Pancreas (tissue), 10 donors: ENCODE results near the gene NPLOC4. TPM values are rescaled to one million over a fixed set of nuclear protein-coding genes. Genes with fewer than 3 reads are reported as not detected.

ENCODE experiments used
- ATAC-seq, 4 donors: fragments of 200-7000 bp; cut with Tn5 transposase; one replicate each; pipeline versions ENCODE4 v1.8.0 to v1.9.1; 2020; ENCODE audit warnings: mild to moderate bottlenecking in 4 of 4, moderate library complexity in 4 of 4
- DNase-seq, 6 donors: peaks; one replicate each; pipeline ENCODE4 v3.0.0-alpha.2; 2020
- FAIRE-seq: peaks from 2 replicates; lab custom pipeline; 2012; peaks lifted over from hg19 to GRCh38; lab: Jason Lieb, UNC
- H3K27ac ChIP-seq, 4 donors: fragments of 200-600 bp; sonication (generic); 1 replicate in 3 of 4; 2 replicates in 1 of 4; pipeline versions ENCODE4 v1.5.0 to v1.8.0; 2020
- H3K27me3 ChIP-seq, 4 donors: fragments of 200-600 bp; one replicate each; pipeline ENCODE4 v1.8.0; 2021
- H3K36me3 ChIP-seq, 3 donors: fragments of 200-600 bp; sonication (generic) in 1 of 3; one replicate each; pipeline versions ENCODE4 v1.5.0 to v1.8.0; 2020 to 2021
- H3K4me1 ChIP-seq, 3 donors: fragments of 200-600 bp; one replicate each; pipeline ENCODE4 v1.8.0; 2021
- H3K4me3 ChIP-seq, 4 donors: fragments of 200-600 bp; sonication (generic) in 2 of 4; one replicate each; pipeline versions ENCODE4 v1.5.0 to v1.8.0; 2020 to 2021
- H3K9me3 ChIP-seq, 4 donors: fragments of 200-600 bp; one replicate each; pipeline ENCODE4 v1.8.0; 2021
- CTCF ChIP-seq, 4 donors: fragments of 200-600 bp; sonication (generic) in 3 of 4; IDR thresholded peaks; one replicate each; pipeline versions ENCODE4 v1.5.0 to v1.8.0; 2021; ENCODE audit warnings: antibody characterized with exemption in 4 of 4
- WGBS, 2 donors: extraction: QIAGEN DNeasy Blood & Tissue Kit; methylation state at CpG; one replicate each; pipeline ENCODE4 v1.1.7; 2013; 5-methylcytosine and 5-hydroxymethylcytosine counted together
- intact Hi-C, 3 donors: fragments of 100-400 bp; cut with DNase I; formaldehyde crosslinking; loops; one replicate each; pipeline versions ENCODE4 v1.11.1 to v1.14.2; 2022
- polyA plus RNA-seq, 2 donors: library from polyadenylated mRNA; stranded (reverse); fragments of 200-250 nt; gene quantifications; one replicate each; pipeline ENCODE4 v1.2.3, GENCODE V29; 2013
- total RNA-seq, 6 donors: library from RNA; stranded (reverse); fragmentation: NEBNext Ultra II Directional in 4 of 6; extraction: Animal tissue kit (Norgen Biotek cat#: 25700) in 4 of 6; gene quantifications; one replicate each; pipeline versions ENCODE4 v1.2.1 to v1.2.4, GENCODE V29; 2021 to 2023
- donor health status: healthy with polysubstance abuse.
- donor health status: DM: no; HTN: no; CAD: no; lungs with moderate emphysema.
- donor health status: DM: no; HTN: no; CAD: no.
- donor health status: control.
- donor health status: control.
- donor health status: Bipolar disorder and iron deficiency.
- donor health status: DM: yes; HTN: yes; CAD: no.
- donor health status: DM: no; HTN: no; CAD: no.
- donor health status: DM: no; HTN: no; CAD: no.
- donor health status: DM: yes; HTN: yes; CAD: no.

Gene NPLOC4
- total and polyA plus RNA-seq, 8 donors = 32.5 to 54.8 (median 35.3) TPM

- no peak overlapping the region for H3K4me3 ChIP-seq
- FAIRE-seq (no peak), ATAC-seq (no peak), DNase-seq (no peak)
- WGBS, 2 donors = 86 to 89% methylated on average over 17 of the region's 17 CpGs
- no peaks in the 10 kb centered on the region for H3K9me3 ChIP-seq
- intact Hi-C loops = no loop called here
- H3K27me3 ChIP-seq = no peaks in the 10 kb centered on the region
- TF ChIP-seq CTCF (IDR thresholded peaks at IDR 0.05) = no peak
- peaks cover 0 to 23% (median 9%) of the 10 kb centered on the region in 3 donors for H3K36me3 ChIP-seq
- H3K27ac ChIP-seq = no peak overlapping the region
- H3K4me1 ChIP-seq = peaks cover 0 to 13% (median 7%) of the 10 kb centered on the region in 3 donors
These were observed 62.9 kb downstream of the NPLOC4 start for GRCh38 chr17:81573794-81574642.

GRCh38 chr17:81572563-81573168, 64.2 kb downstream of the NPLOC4 start:
- peaks cover 0 to 23% (median 9%) of the 10 kb centered on the region in 3 donors for H3K36me3 ChIP-seq
- FAIRE-seq = no peak
- DNase-seq = no peak
- H3K27ac ChIP-seq = no peak overlapping the region
- no peaks in the 10 kb centered on the region for H3K27me3 ChIP-seq
- no peak overlapping the region for H3K4me3 ChIP-seq
- H3K9me3 ChIP-seq = no peaks in the 10 kb centered on the region
- H3K4me1 ChIP-seq = peaks cover under 1 to 17% (median 7%) of the 10 kb centered on the region in 3 donors
- no peak for ATAC-seq
- no peak for TF ChIP-seq CTCF (IDR thresholded peaks at IDR 0.05)
- intact Hi-C loops = no loop called here
- WGBS, 2 donors = 86 to 87% methylated on average over 12 of the region's 12 CpGs

- TF ChIP-seq CTCF (IDR thresholded peaks at IDR 0.05) = no peak
- H3K36me3 ChIP-seq = peaks cover 0 to 23% (median 9%) of the 10 kb centered on the region in 3 donors
- intact Hi-C loops = no loop called here
These were observed 65.9 kb downstream of the NPLOC4 start for GRCh38 chr17:81570964-81571363.

DNA sequence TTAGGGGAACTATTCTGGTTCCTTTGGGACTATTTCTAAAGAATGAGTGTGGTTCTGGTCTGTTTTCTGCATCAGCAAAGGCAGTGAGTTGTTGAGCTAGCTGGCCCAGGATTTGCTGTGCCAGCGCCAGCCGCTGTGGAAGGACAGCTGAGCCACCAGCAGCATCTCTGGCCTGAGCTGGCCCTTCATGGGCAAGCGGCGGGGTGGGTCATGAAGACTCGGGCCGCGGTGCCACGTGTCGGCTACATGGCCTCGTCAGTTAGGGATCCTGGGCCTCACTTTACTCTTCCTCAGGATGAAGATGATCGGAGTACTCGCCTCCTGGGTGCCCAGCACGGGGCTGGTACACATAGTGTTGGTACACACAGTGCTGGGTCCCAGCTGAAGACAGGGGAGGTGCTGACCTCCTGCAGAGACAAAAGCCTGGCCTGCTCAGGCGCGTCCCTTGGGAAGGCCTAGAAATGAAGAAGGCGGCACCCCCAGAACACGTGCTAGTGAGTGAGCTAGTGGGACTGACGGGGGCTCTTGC, 66.9 kb downstream of the NPLOC4 start:
- Histone ChIP-seq H3K9me3 (no peaks in the 10 kb centered on the region), H3K4me3 (no peak overlapping the region), H3K4me1 (peaks cover 16 to 26% (median 17%) of the 10 kb centered on the region in 3 donors), H3K27ac (no peak overlapping the region), H3K36me3 (peaks cover 7 to 28% (median 11%) of the 10 kb centered on the region in 3 donors), H3K27me3 (no peaks in the 10 kb centered on the region)
- DNase-seq (peak in 1 of 6 donors; percentile 37), FAIRE-seq (no peak), ATAC-seq (no peak)
- WGBS, 2 donors = 95% methylated on average over 18 of the region's 18 CpGs
- no peak for TF ChIP-seq CTCF (IDR thresholded peaks at IDR 0.05)
- intact Hi-C loops = no loop called here

More at GRCh38 chr17:81570964-81571363, 65.9 kb downstream of the NPLOC4 start:
- no peak overlapping the region for H3K27ac ChIP-seq
- 92 to 94% methylated on average over 11 of the region's 11 CpGs for WGBS, 2 donors
- no peak overlapping the region for H3K4me3 ChIP-seq
- H3K4me1 ChIP-seq = peaks cover 16 to 21% (median 16%) of the 10 kb centered on the region in 3 donors
- H3K9me3 ChIP-seq = no peaks in the 10 kb centered on the region
- FAIRE-seq = no peak
- DNase-seq = no peak
- ATAC-seq = no peak
- no peaks in the 10 kb centered on the region for H3K27me3 ChIP-seq
